HG02759 (cell line): ENCODE results near the gene FMO3.

Experiments
- ATAC-seq: cut with Tn5 transposase; IDR thresholded peaks from one replicate; pipeline ENCODE4 v1.9.1; 2021; ENCODE audit warnings: mild to moderate bottlenecking, moderate library complexity; ENCODE audit not compliant: unreplicated experiment

Gene FMO3

DNA sequence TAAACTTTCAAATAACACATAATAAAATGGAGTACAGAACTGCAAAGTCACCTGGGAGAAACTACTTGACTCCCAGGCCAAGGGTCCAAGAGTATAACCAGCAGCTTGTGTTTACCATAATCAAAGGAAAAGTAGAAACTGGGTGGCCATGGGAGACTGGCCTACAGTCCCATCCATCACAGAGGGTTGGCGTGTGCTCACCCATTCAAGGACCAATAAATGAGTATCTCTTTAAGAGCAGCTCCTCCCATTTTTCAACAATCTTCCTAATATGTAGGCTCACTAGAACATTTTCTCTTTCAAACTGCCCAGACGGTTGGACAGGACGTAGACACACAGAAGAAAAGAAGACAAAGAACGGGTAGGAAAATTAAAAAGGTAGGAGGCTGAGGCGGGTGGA, at the start of gene FMO3:
Gene FMO3 (plus strand): TSS at position 302 of the 400 bp plus-strand sequence. CDS start 1,754 bp downstream, outside the sequence.
- ATAC-seq: no peak

DNA sequence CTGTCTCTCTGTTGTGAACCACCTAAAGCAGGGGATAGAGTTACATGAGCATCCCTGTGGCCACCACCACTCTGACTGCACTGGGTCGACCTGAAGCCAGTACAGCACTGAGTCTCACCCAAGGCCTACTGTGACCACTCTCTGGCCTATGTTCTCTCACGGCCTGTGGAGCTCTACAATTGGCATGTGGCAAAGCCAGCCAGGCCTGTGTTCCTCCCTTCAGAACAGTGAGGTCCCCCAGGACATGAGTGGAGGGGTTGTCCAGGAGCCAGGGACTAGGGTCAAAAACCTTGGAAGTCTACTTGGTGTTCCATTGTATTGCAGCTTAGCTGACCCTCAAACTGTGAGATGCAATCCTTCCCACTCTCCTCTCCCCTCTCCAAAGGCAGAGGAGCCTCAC, 42.7 kb upstream of the FMO3 start:
- no peak for ATAC-seq

DNA sequence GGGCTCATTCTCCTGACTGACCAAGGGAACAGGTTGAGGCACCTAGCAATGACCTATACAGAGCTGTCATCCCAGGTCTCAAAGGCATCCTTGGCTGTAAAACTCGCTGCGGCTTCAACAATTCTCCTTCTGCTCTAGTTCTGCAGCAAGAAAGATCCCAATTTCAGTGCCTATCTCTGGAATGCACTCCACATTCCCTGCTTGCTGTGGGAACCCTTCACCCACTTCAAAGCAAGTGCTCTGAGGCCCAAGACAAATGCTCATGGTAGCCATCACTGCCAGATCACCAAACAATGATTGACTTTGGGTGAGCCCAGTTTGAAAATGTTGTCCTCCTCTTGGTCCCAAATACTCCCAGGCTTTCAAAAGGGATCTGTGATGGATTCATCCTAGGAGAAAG, 37.7 kb upstream of the FMO3 start:
- ATAC-seq: no peak

- no peak for ATAC-seq
Measured at GRCh38 chr1:171055966-171056643, 34.6 kb upstream of the FMO3 start.

- ATAC-seq: no peak
Measured at GRCh38 chr1:171061425-171062143, 29.1 kb upstream of the FMO3 start.

DNA sequence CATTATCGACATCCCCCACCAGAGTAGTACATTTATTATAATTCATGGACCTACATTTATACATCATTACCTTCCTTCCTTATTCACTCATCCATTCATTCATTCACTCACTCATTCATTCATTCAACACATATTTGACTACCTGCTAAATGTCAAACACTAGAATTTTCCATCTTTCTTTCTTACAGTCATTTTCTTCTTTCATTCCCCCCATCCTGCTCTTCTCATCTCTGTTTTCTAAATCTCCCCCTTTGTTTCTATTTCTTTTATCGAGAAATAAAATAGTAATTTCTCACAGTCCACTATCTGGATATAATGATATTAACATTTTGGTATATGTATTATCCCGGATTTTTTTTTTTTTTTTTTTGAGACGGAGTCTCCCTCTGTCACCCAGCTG, 27.8 kb upstream of the FMO3 start:
- no peak for ATAC-seq

DNA sequence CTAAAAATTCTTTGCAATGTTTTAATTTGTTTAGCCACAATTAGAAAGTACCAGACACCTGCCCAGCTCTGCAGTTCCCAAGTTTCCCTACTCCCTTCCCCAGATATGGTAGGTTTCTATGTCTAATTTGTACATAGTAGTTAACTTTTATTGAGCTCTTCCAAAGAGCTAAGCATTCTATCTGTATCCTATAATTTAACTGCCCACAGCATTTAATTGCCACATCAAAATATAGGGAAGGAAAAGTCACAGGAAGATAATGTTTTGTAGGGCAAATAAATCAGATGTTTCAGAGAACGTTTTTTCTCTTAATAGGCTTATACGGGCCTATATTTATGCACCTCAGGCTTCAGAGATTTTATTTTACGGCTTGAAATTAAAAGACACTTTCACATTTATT, 15.7 kb upstream of the FMO3 start:
- ATAC-seq: no peak

- no peak for ATAC-seq
Measured at GRCh38 chr1:171081314-171081753, 9.4 kb upstream of the FMO3 start.

- no peak for ATAC-seq
Measured at GRCh38 chr1:171081763-171082201, 8.9 kb upstream of the FMO3 start.

- no peak for ATAC-seq
Measured at GRCh38 chr1:171082606-171083005, 8.1 kb upstream of the FMO3 start.

DNA sequence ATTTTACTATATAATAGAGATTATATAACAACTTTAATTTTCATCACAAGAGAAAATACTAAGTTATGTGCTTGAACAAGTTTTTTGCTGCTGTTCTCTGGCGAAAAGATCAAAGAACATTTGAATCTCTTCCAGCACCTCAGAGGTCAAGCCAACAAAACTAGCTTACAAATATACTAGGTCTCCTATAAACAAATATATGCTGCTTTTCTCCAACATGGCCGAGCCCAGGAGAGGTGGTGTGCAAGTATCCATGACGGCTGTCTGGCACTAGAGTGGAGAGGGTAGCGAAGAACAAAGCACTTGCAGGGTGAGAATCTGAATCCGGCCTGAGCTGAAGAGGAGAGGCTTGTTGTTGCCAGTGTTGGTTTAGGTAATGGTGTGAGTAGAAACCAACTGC, 7.5 kb upstream of the FMO3 start:
- ATAC-seq: no peak

DNA sequence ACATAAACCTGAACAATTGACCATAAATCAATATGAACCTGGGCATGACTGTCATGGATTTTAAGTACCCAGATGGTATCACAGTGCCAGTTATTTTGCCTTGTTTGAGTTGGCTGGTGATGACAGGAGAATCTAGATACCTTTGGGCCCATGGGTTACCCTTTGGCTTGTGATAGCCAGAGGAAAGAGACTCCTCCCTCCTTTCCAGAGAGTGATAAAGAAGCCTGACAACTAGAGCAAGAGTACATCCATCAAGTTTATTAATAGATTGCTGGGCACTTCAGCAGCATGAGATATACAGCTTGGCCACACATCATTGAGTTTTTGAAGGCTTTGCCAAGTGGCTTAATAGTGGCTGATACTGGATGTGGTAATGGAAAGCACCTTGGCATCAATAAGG, 6.6 kb upstream of the FMO3 start:
- ATAC-seq: no peak

GRCh38 chr1:171084870-171085269, 5.8 kb upstream of the FMO3 start:
- no peak for ATAC-seq

- no peak for ATAC-seq
Measured at GRCh38 chr1:171087896-171088295, 2.8 kb upstream of the FMO3 start.

DNA sequence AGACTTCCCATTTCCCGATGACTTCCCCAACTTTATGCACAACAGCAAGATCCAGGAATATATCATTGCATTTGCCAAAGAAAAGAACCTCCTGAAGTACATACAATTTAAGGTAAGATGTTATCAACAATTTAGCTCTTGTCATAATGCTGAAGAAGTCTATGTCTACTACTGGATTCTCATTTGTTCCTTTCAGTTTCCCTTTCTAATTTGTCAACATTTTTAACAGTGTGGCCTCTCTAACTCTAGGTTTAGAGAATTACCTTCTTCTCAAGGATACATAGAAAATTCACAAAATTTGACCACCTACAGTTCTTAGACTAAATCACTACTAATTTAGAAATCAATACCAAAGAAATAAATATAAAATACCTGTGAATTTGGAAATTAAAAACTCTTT, 13.2 kb downstream of the FMO3 start:
- no peak for ATAC-seq

- no peak for ATAC-seq
Measured at GRCh38 chr1:171107262-171107940, 16.7 kb downstream of the FMO3 start.

DNA sequence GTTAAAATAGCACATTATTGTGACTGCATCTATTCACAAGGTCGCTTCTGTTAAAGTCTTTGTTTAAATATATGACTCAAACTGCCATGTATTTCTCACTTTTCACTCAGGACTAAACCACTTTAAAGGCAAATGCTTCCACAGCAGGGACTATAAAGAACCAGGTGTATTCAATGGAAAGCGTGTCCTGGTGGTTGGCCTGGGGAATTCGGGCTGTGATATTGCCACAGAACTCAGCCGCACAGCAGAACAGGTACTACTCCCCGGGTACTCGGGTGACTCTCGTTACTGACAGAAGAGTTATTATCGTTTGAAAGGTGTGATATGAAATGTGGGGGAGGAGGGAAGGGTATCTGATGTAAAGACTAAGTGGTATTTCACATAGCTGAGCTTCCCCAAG, 17.3 kb downstream of the FMO3 start:
- ATAC-seq: no peak

GRCh38 chr1:171109966-171110365, 19.3 kb downstream of the FMO3 start:
- ATAC-seq: no peak

DNA sequence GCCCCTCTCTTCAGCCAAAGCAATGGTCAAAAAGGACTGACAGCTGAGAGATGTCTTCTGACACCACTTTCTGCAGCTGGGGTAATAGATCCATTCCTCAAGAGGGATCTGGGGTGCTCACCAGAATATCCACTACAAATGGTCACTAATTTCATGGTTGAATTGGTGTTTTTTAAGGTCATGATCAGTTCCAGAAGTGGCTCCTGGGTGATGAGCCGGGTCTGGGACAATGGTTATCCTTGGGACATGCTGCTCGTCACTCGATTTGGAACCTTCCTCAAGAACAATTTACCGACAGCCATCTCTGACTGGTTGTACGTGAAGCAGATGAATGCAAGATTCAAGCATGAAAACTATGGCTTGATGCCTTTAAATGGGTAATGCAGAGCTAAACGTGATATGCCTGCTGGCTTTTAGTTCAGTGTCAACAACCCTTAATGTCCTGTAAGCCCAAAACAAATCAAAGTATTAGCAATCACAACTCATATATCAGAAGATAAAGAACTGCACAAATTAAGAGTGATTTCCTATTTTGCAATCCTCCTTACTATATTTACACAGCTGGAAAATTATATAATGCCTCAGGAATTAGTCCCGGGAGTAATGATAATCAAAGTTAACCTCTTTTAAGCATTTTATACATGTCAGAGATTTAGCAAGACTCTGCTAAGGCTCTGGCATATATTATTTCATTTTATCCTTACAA, 20.1 kb downstream of the FMO3 start:
- ATAC-seq: no peak

DNA sequence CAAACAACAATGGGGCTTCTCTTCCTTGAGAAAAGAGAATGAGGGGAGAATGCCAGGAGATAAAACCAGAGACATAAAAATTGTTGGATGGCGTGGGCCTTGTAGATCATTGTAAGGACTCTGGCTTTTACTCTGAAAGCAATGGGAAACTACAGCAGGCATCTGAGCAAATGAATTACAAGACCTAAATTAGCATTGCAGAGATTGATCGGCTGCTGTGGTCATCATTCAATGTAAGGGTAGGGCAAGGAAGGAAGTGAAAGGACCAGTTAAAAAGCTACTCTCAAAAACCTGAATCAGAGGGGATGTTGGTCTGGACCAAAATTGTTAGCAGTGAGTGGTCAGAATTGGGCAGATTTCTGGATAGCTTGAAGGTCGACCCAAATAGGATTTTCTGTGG, 21.4 kb downstream of the FMO3 start:
- ATAC-seq: no peak

- no peak for ATAC-seq
Measured at GRCh38 chr1:171113382-171113781, 22.7 kb downstream of the FMO3 start.
